ELR (cell line): ENCODE measurements around the gene FXYD6.
"Not testable (repeated sequence)": the region's sequence is repeated elsewhere in the genome, so short reads cannot be mapped to it uniquely, and the experiment has no call there.

ENCODE experiments used
- DNase-seq: peaks from one replicate; pipeline ENCODE4 v3.0.0-alpha.2; 2015; ENCODE audit warnings: low read depth

The FXYD6 gene

GRCh38 chr11:117868815-117869561, 7.5 kb downstream of the FXYD6 start:
- no peak for DNase-seq

- DNase-seq, result no peak
Observed at GRCh38 chr11:117868088-117868487, 8.4 kb downstream of the FXYD6 start.

GRCh38 chr11:117866526-117866925, 9.9 kb downstream of the FXYD6 start:
- no peak for DNase-seq

- DNase-seq, result not testable (repeated sequence)
Observed at GRCh38 chr11:117865546-117865945, 10.9 kb downstream of the FXYD6 start.

- no peak for DNase-seq
Observed at GRCh38 chr11:117863383-117863782, 13.1 kb downstream of the FXYD6 start.

- DNase-seq, result no peak
Observed at GRCh38 chr11:117862753-117863152, 13.7 kb downstream of the FXYD6 start.

- no peak for DNase-seq
Observed at GRCh38 chr11:117862019-117862725, 14.3 kb downstream of the FXYD6 start.

GRCh38 chr11:117861151-117862018, 15.1 kb downstream of the FXYD6 start:
- DNase-seq, result no peak

- DNase-seq, result no peak
Observed at GRCh38 chr11:117860139-117860538, 16.3 kb downstream of the FXYD6 start.

GRCh38 chr11:117859488-117860112, 16.9 kb downstream of the FXYD6 start:
- no peak for DNase-seq

- no peak for DNase-seq
Observed at GRCh38 chr11:117859061-117859460, 17.4 kb downstream of the FXYD6 start.

- DNase-seq, result no peak
Observed at GRCh38 chr11:117857734-117858414, 18.6 kb downstream of the FXYD6 start.

- DNase-seq, result no peak
Observed at GRCh38 chr11:117855912-117856651, 20.4 kb downstream of the FXYD6 start.

GRCh38 chr11:117855186-117855845, 21.1 kb downstream of the FXYD6 start:
- no peak for DNase-seq

GRCh38 chr11:117852309-117852708, 24.1 kb downstream of the FXYD6 start:
- no peak for DNase-seq

GRCh38 chr11:117851852-117852251, 24.6 kb downstream of the FXYD6 start:
- DNase-seq, result no peak

- DNase-seq, result no peak
Observed at GRCh38 chr11:117851106-117851505, 25.4 kb downstream of the FXYD6 start.

GRCh38 chr11:117849781-117850414, 26.6 kb downstream of the FXYD6 start:
- no peak for DNase-seq

- peak; percentile 65 for DNase-seq
Observed at GRCh38 chr11:117843666-117844484, 32.6 kb downstream of the FXYD6 start.
